ENCODE measurements around the gene IFT74.

- TF ChIP-seq, protein P1, sequence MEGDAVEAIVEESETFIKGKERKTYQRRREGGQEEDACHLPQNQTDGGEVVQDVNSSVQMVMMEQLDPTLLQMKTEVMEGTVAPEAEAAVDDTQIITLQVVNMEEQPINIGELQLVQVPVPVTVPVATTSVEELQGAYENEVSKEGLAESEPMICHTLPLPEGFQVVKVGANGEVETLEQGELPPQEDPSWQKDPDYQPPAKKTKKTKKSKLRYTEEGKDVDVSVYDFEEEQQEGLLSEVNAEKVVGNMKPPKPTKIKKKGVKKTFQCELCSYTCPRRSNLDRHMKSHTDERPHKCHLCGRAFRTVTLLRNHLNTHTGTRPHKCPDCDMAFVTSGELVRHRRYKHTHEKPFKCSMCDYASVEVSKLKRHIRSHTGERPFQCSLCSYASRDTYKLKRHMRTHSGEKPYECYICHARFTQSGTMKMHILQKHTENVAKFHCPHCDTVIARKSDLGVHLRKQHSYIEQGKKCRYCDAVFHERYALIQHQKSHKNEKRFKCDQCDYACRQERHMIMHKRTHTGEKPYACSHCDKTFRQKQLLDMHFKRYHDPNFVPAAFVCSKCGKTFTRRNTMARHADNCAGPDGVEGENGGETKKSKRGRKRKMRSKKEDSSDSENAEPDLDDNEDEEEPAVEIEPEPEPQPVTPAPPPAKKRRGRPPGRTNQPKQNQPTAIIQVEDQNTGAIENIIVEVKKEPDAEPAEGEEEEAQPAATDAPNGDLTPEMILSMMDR (IDR thresholded peaks at IDR 0.05): no peak
- no peak for TF ChIP-seq POLR2A (IDR thresholded peaks at IDR 0.05)
Observed at GRCh38 chr9:26947736-26948135, 8.5 kb upstream of the IFT74 start.

Measured in adrenal gland (tissue), 5 donors.